HS-5 (cell line): ENCODE measurements around the gene BRINP1.
"Not testable (repeated sequence)": the region's sequence is repeated elsewhere in the genome, so short reads cannot be mapped to it uniquely, and the experiment has no call there.

Experiments
- DNase-seq: peaks from one replicate; pipeline ENCODE4 v3.0.0-alpha.2; 2012; ENCODE audit warnings: low read depth

Gene BRINP1

DNA sequence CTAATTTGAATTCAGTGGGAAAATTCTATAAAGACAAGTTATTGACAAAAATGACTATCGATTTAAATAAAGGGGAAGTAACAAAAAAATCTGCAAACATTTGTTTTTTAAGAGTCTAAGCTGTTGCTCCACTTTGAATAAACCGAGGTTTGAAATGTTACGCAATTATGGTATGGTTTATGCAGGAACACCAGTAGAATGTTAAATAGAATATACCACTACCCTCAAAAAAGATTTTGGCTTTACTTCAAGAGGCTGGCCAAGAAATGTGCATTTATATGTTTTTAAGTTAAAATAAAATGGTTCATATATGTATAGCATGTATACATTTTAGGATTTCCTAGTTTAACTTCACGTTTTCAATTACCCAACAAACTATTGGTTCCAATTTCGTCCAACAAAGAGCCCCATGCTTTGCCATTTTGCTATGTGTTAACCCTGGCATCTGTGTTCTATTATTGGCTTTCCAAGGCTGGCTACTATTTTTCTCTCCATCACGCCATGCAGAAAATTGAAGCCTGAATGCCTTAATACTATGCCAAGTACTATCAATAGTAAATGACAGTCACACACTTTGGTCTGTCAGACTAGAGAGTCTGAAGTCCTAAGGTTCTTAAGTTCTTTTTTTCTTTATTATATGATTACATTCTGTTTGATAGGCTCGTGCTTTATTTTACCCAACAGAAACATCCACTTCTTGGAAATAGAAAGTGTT lies 171.2 kb downstream of the BRINP1 start:
- no peak for DNase-seq

DNA sequence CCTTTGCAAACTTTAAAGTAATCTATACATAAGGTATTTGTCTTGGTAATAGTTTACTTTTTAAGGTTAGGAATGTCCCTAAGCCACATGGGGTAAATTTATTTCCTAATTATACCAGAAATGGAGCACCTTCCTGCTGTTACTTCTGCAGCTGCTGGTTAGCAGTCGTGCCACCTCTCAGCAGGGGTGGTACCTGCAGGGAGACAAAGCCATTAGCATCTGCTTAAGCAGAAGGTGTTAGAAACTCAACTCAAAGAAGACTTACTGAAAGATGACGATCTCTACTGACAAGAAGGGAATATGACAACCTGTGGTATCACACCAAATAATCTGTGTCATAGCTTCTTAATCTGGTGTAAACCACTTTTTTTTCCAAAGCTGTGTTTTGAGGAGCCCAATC lies 173.7 kb downstream of the BRINP1 start:
- DNase-seq, result no peak

- DNase-seq, result no peak
These were observed 183.9 kb downstream of the BRINP1 start for GRCh38 chr9:119185298-119185697.

GRCh38 chr9:119184265-119184936 lies 184.8 kb downstream of the BRINP1 start:
- no peak for DNase-seq

GRCh38 chr9:119181561-119181960 lies 187.7 kb downstream of the BRINP1 start:
- DNase-seq, result no peak

- DNase-seq, result no peak
These were observed 188.3 kb downstream of the BRINP1 start for GRCh38 chr9:119180897-119181296.

GRCh38 chr9:119179701-119180100 lies 189.5 kb downstream of the BRINP1 start:
- no peak for DNase-seq

DNA sequence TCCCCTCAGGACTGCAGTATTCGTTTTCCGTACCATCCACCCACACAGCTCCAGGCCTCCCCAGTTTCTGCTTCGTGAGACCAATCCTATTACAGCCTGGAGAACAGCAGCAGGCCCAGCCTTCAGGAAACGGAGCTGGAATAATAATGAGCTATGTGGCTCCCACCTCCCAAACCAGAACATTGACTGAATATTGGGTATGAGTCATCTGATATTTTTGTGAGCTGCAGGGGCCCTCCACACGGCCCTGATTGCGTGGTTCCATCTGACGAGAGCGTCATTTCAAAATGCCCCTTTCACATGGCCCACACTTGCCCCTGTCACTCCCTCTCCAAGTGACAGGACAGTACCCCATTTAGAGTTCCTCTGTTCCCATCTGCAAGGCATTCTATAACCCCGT lies 192.0 kb downstream of the BRINP1 start:
- DNase-seq, result no peak

GRCh38 chr9:119175581-119175980 lies 193.7 kb downstream of the BRINP1 start:
- DNase-seq, result no peak

DNA sequence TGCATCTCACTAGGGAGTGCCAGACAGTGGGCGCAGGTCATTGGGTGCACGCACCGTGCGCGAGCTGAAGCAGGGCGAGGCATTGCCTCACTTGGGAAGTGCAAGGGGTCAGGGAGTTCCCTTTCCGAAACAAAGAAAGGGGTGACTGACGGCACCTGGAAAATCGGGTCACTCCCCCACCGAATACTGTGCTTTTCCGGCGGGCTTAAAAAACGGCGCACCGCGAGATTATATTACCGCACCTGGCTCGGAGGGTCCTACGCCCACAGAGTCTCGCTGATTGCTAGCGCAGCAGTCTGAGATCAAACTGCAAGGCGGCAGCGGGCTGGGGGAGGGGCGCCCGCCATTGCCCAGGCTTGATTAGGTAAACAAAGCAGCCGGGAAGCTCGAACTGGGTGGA lies 200.0 kb downstream of the BRINP1 start:
- DNase-seq, result not testable (repeated sequence)

- no peak for DNase-seq
These were observed 201.4 kb downstream of the BRINP1 start for GRCh38 chr9:119167876-119168275.

DNA sequence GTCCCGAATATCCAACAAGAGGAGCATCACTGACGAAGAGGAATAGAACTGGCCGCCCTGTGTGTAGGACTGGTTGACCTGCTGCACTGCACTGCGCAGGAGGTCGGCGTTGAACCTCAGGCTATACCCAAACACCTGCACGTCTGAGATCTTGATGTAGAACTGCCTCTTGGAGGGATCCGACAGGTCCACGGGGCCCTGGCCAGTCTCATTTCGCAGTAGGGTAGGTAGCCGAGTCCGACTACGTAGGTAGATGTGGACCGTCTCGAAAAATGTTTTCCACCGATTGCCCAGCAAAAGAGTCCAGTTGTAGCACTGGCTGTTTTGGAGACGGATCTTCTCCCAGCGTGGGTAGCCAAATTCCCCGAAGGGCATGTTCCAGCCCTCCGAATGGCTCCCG lies 202.0 kb downstream of the BRINP1 start:
- DNase-seq, result no peak

- DNase-seq, result no peak
These were observed 203.1 kb downstream of the BRINP1 start for GRCh38 chr9:119166096-119166495.

DNA sequence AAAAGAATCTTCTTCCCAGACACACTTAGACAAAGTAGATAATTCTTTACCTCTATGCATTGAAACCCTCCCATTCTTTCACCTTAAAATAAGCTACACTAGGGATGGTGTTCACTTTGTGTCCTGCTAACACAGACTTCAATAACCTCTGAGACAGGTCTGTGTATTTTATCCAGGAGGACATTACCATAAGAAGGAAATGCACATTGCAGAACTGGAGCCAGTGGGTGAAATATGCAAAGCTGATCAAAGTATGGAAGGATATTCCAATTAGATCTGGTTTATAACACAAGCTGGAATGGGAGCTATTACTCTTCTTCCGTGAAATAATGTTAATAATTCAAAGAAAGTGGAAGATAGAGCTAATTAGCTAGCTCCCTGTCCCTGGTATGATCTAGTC lies 204.1 kb downstream of the BRINP1 start:
- DNase-seq, result no peak

DNA sequence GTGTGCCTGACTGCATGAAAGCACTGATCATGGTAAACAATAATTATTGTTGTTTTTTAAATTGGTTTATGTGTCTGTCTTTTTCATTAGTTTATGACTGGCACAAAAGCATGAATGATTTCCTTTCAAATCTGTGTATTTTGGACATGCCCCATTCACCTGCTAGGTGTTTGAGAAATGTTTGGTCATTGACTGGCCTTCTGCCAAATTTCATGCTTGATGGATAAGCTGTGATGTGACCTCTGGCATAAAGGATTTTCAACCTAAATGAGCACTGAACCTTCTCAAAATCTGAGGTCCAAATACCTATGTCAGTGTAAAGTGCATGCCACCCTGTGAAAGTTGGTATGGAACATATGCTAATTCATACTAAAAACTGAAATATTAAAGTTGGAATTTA lies 204.5 kb downstream of the BRINP1 start:
- DNase-seq, result no peak

DNA sequence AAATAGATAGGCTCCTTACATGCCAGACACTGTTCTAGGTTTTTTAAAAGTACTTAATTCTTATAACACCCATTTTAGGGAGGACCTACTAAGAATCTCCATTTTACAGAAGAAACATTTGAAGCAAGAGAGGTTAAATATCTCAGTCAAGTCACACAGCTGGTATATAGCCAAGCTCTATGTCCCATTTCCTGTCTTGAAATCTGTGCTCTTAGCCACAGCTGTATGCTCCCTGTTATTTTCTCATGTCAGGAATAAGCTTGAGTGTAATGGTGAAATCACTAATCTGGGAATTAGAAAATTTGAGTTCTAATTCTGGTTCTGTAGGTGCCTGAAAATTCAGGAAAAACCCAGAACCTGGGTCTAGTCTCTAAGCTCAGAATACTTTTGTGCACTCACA lies 208.7 kb downstream of the BRINP1 start:
- no peak for DNase-seq

DNA sequence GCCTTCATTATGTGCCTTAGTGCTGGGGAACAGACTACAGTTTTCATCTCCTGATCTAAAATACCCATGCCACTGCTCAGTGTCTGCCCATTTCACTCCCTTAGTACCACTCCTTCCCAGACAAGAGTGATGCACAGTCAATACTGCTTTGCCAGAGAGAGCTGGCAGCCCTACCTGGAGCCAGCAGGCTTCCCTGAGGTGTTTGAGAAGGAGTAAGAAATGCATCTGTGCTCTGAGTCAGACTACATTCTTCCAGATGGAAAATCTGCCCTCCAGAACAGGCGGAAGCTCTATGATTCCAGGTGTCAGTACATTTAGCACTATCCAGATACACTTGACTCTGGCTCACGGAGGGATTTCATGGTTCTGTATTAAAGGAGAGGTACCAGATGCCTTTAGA lies 209.8 kb downstream of the BRINP1 start:
- no peak for DNase-seq

DNA sequence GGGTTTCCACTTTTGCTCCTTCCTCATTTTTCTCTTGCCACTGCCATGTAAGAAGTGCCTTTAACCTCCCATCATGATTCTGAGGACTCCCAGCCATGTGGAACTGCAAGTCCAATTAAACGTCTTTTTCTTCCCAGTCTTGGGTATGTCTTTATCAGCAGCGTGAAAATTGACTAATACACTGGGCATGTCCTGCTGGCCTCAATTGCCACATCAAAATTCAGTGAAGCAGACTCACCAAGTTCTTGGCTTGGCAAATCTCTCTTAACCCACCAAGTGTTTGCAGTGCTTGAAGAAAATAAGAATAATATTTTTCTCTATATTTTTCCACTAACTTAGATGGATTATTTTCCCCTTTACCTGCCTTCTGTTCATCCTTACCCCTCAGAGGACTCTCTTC lies 212.0 kb downstream of the BRINP1 start:
- DNase-seq, result no peak

GRCh38 chr9:119156354-119156753 lies 212.9 kb downstream of the BRINP1 start:
- DNase-seq, result no peak

GRCh38 chr9:119154527-119154926 lies 214.7 kb downstream of the BRINP1 start:
- DNase-seq, result no peak

DNA sequence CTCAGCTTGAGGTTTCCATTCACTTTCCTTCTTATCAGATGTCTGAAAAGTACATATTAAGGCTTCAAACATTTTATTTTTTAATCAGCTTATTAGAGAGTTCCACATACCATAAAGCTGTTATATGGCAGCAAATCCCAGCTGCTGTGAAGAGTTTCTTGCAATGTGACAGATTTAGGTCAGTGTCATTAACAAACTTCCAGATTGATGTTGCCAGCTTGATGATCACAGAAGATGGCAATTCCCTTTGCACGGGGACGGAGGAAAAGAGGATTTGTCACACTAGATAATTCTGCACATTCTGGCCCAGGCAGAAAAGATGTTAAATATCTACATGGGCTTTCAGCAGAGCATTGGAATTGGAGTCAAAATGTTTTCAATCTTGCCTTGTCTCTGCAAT lies 215.8 kb downstream of the BRINP1 start:
- DNase-seq, result no peak

DNA sequence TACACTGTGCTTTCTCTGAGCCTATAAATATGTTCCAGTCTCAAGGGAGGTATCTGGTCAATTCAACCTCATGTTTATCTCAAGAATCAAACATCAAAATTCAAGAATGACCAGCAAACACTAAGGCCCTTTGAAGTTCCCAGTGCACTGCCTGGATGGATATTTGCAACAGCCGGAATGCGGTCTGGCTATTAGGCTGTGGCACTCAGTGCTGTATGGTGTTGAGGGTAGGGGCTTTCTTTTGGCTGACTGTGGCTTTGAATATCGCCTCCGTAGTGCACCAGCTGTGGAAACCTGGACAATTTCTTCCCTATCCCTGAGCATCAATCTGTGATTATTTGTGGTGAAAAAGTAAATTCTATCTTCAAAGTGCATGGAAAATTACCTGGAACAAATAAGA lies 220.4 kb downstream of the BRINP1 start:
- DNase-seq, result no peak

- no peak for DNase-seq
These were observed 231.8 kb downstream of the BRINP1 start for GRCh38 chr9:119137479-119137878.

DNA sequence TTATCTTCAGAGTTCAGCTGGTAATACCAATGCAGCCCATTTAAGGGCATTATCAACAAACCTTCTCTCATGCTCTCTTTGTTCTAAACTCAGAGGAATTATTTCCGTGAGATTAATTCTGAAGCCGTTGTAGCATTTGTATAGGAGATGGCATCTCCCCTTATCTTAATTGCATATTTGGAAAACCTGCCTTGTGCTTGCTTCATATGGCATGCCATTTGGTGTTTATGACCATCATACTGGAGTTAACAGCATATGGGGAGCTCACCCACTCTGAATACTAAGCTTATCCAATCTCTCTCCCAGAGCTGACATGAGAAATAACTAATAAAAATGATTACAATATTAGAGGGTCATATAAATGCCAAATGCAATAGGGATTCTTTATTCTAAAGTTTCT lies 243.2 kb downstream of the BRINP1 start:
- DNase-seq, result no peak
